HepG2 (cell line): ENCODE results near the gene PCSK5. TPM values are rescaled to one million over a fixed set of nuclear protein-coding genes. Genes with fewer than 3 reads are reported as not detected.

Experiments
- ATAC-seq: fragments of 200-7000 bp; cut with Tn5 transposase; 3 replicates; pipeline ENCODE4 v1.9.1; 2020; ENCODE audit warnings: mild to moderate bottlenecking, moderate library complexity
- BruUV-seq: library from RNA; stranded (reverse); fragments of 400-500 nt; replicated peaks from 2 replicates; lab custom pipeline; 2021; lab: Mats Ljungman, UMichigan
- CTCF ChIA-PET: fragments of 300-600 bp; formaldehyde crosslinking; extraction: SDS; loops from one replicate; lab custom pipeline; 2021; ENCODE audit warnings: low total read pairs, inconsistent platforms, low intra/inter-chr PET ratio; lab: Yijun Ruan, JAX
- POLR2A ChIA-PET: fragments of 350-600 bp; sonication (Branson Sonifier 250); formaldehyde crosslinking; loops from one replicate; lab custom pipeline; 2020; ENCODE audit warnings: antibody characterized with exemption, inconsistent platforms; lab: Yijun Ruan, JAX
- DNase-seq: peaks from one replicate; pipeline ENCODE4 v3.0.0-alpha.2; 2015; ENCODE audit warnings: low spot score
- FAIRE-seq: peaks from 3 replicates; lab custom pipeline; 2011; peaks lifted over from hg19 to GRCh38; lab: Jason Lieb, UNC
- H2AFZ ChIP-seq: one replicate; pipeline ENCODE4 v1.6.1; 2011; ENCODE audit warnings: low read length, inconsistent platforms
- H3K27ac ChIP-seq: fragments of 300-600 bp; 3 replicates; pipeline ENCODE4 v1.8.0; 2011; ENCODE audit warnings: mixed run types, mild to moderate bottlenecking, mixed read lengths, low read length, inconsistent platforms; ENCODE audit not compliant: insufficient read depth; ENCODE audit errors: extremely low read length
- H3K27me3 ChIP-seq, 2 experiments: fragments of 200-600 bp in 1 of 2; 2 replicates in 1 of 2; 3 replicates in 1 of 2; pipeline versions ENCODE4 v1.6.0 to v1.8.0; 2011; ENCODE audit warnings: low read length in 2 of 2, mild to moderate bottlenecking in 2 of 2, moderate library complexity in 2 of 2, inconsistent platforms in 1 of 2; ENCODE audit not compliant: insufficient read depth in 2 of 2, control insufficient read depth in 1 of 2
- H3K36me3 ChIP-seq, 2 experiments: fragments of 200-600 bp in 1 of 2; replicated peaks in 1 of 2; 2 replicates in 1 of 2; 3 replicates in 1 of 2; pipeline versions ENCODE4 v1.5.1 to v1.8.0; 2011; ENCODE audit warnings: low read length in 2 of 2, inconsistent platforms in 1 of 2; ENCODE audit not compliant: insufficient read depth in 2 of 2, control insufficient read depth in 1 of 2
- H3K4me1 ChIP-seq: 2 replicates; pipeline ENCODE4 v1.5.1; 2012; ENCODE audit warnings: low read length, inconsistent platforms; ENCODE audit not compliant: insufficient read depth
- H3K4me2 ChIP-seq: 2 replicates; pipeline ENCODE4 v1.6.0; 2011; ENCODE audit warnings: low read depth, low read length, inconsistent platforms
- H3K4me3 ChIP-seq, 3 experiments: fragments of 200-600 bp in 1 of 3; sonication (generic), shearing (Covaris generic) in 1 of 3; replicated peaks in 1 of 3; 2 replicates each; pipeline ENCODE4 v1.5.1; 2011 to 2016; ENCODE audit warnings: low read length in 3 of 3, inconsistent platforms in 2 of 3, low read depth in 2 of 3, mild to moderate bottlenecking in 2 of 3, control low read depth in 1 of 3, mixed read lengths in 1 of 3; ENCODE audit not compliant: insufficient read depth in 1 of 3
- H3K79me2 ChIP-seq: one replicate; pipeline ENCODE4 v1.6.1; 2011; ENCODE audit warnings: low read length, inconsistent platforms; ENCODE audit not compliant: insufficient read depth
- H3K9ac ChIP-seq: 2 replicates; pipeline ENCODE4 v1.6.0; 2011; ENCODE audit warnings: mild to moderate bottlenecking, low read depth, low read length, inconsistent platforms; ENCODE audit not compliant: insufficient read depth
- H3K9me3 ChIP-seq: 2 replicates; pipeline ENCODE4 v1.5.1; 2012; ENCODE audit warnings: mild to moderate bottlenecking, low read length
- H4K20me1 ChIP-seq: 2 replicates; pipeline ENCODE4 v1.6.0; 2011; ENCODE audit warnings: inconsistent platforms, mild to moderate bottlenecking, low read length, moderate library complexity; ENCODE audit not compliant: insufficient read depth
- ADNP ChIP-seq: sonication (generic); formaldehyde crosslinking; IDR thresholded peaks from 2 replicates; pipeline ENCODE4 v1.4.0; 2020; ENCODE audit warnings: missing genetic modification reagents
- DMAP1 ChIP-seq: IDR thresholded peaks from 2 replicates; pipeline ENCODE4 v1.6.1; 2016
- GABPB1 ChIP-seq: IDR thresholded peaks from 2 replicates; pipeline ENCODE4 v1.6.1; 2016; ENCODE audit warnings: mild to moderate bottlenecking, missing genetic modification reagents, moderate library complexity, missing compliant biosample characterization
- HNRNPH1 ChIP-seq: fragments of 200-400 bp; formaldehyde crosslinking; optimal IDR thresholded peaks from 2 replicates; pipeline ENCODE3; 2017; ENCODE audit warnings: mild to moderate bottlenecking, low read depth, low read length
- KLF12 ChIP-seq: sonication (generic); formaldehyde crosslinking; IDR thresholded peaks from 2 replicates; pipeline ENCODE4 v1.4.0; 2020; ENCODE audit warnings: missing genetic modification reagents, borderline replicate concordance
- MYNN ChIP-seq: sonication (generic); formaldehyde crosslinking; IDR thresholded peaks from 2 replicates; pipeline ENCODE4 v1.4.0; 2020; ENCODE audit warnings: mild to moderate bottlenecking, low read depth, missing genetic modification reagents
- NR2F1 ChIP-seq, 2 experiments: fragments of 450-650 bp in 1 of 2; formaldehyde crosslinking in 1 of 2; IDR thresholded peaks; 2 replicates each; pipeline versions ENCODE4 v1.5.0 to v1.6.1; 2016 to 2020; ENCODE audit warnings: mild to moderate bottlenecking in 1 of 2, missing compliant biosample characterization in 1 of 2, missing genetic modification reagents in 1 of 2, moderate library complexity in 1 of 2
- SRSF9 ChIP-seq: fragments of 200-400 bp; formaldehyde crosslinking; IDR thresholded peaks from 2 replicates; pipeline ENCODE4 v1.6.1; 2018; ENCODE audit warnings: borderline replicate concordance, mild to moderate bottlenecking, low read depth, low read length; ENCODE audit not compliant: insufficient read depth, poor library complexity, severe bottlenecking
- TIGD3 ChIP-seq: sonication (generic); formaldehyde crosslinking; IDR thresholded peaks from 2 replicates; pipeline ENCODE4 v1.5.1; 2020; ENCODE audit warnings: mild to moderate bottlenecking, missing genetic modification reagents, borderline replicate concordance
- TP53 ChIP-seq: sonication (generic); formaldehyde crosslinking; conservative IDR thresholded peaks from 2 replicates; pipeline ENCODE4 v1.4.0; 2020; ENCODE audit warnings: missing genetic modification reagents
- ZNF333 ChIP-seq: sonication (generic); formaldehyde crosslinking; IDR thresholded peaks from 2 replicates; pipeline ENCODE4 v1.4.0; 2020; ENCODE audit warnings: mild to moderate bottlenecking, missing genetic modification reagents, borderline replicate concordance
- ZNF768 ChIP-seq: sonication (generic); formaldehyde crosslinking; IDR thresholded peaks from 2 replicates; pipeline ENCODE4 v1.4.0; 2020; ENCODE audit warnings: missing genetic modification reagents
- WGBS: methylation state at CpG from one replicate; pipeline ENCODE4 v1.1.6; 2017; ENCODE audit warnings: low lambda C conversion rate; 5-methylcytosine and 5-hydroxymethylcytosine counted together
- in situ Hi-C: cut with HindIII; loops from 2 replicates; pipeline ENCODE4 v1.10.0; 2017; ENCODE audit warnings: low pct_unique_long_range_greater_than_20kb; ENCODE audit not compliant: extremely low pct_ligation_motif_present
- intact Hi-C: fragments of 100-400 bp; cut with micrococcal nuclease; formaldehyde crosslinking; loops from one replicate; pipeline ENCODE4 v1.10.0; 2022; ENCODE audit not compliant: unreplicated experiment
- polyA plus RNA-seq, 8 experiments: library from polyadenylated mRNA; depleted of rRNA in 3 of 8; stranded (reverse) in 7 of 8; unstranded in 1 of 8; fragments of >200 nt; fragmentation: Illumina TruSeq in 4 of 8; extraction: Trizol in 4 of 8; gene quantifications; 2 replicates each; pipeline versions ENCODE4 v1.2.1 to v1.2.3, GENCODE V29; 2011 to 2016; ENCODE audit warnings: low read depth in 4 of 8, missing spikeins in 1 of 8, mixed read lengths in 1 of 8; ENCODE audit not compliant: insufficient read depth in 1 of 8
- total RNA-seq, 5 experiments: library from RNA; depleted of rRNA; stranded (reverse); fragments of >200 nt; fragmentation: Illumina TruSeq; extraction: Trizol; gene quantifications; 2 replicates each; pipeline ENCODE4 v1.2.3, GENCODE V29; 2016; ENCODE audit warnings: low read depth in 1 of 5
- TF ChIP-seq, protein P1 (sequence below): sonication (generic); formaldehyde crosslinking; IDR thresholded peaks from 2 replicates; pipeline ENCODE4 v1.4.0; 2020; ENCODE audit warnings: missing genetic modification reagents; ENCODE audit errors: not compliant biosample characterization

Gene PCSK5
- total and polyA plus RNA-seq, 2 of the 13 experiments (the other 11 are each of a cell fraction or from before 2014, with no cell fraction given): 0.55 to 0.66 TPM

GRCh38 chr9:76240578-76240977 lies 350.1 kb downstream of the PCSK5 start:
- intact Hi-C loops: no loop called here
- no peak overlapping the region for H3K27ac ChIP-seq
- TF ChIP-seq ZNF333 (CRISPR knock-in tag) (no peak), ZNF768 (CRISPR knock-in tag) (no peak), NR2F1 (CRISPR knock-in tag; IDR thresholded peaks at IDR 0.05) (no peak), TIGD3 (CRISPR knock-in tag) (no peak)
- TF ChIP-seq, protein P1, sequence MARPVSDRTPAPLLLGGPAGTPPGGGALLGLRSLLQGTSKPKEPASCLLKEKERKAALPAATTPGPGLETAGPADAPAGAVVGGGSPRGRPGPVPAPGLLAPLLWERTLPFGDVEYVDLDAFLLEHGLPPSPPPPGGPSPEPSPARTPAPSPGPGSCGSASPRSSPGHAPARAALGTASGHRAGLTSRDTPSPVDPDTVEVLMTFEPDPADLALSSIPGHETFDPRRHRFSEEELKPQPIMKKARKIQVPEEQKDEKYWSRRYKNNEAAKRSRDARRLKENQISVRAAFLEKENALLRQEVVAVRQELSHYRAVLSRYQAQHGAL: no peak
- no peak overlapping the region for H3K9ac ChIP-seq
- H3K4me3 ChIP-seq: no peak overlapping the region
- FAIRE-seq (no peak), ATAC-seq (no peak), DNase-seq (no peak)
- H2AFZ ChIP-seq: no peak overlapping the region
- no peaks in the 10 kb centered on the region for H3K36me3 ChIP-seq
- H3K4me1 ChIP-seq: no peaks in the 10 kb centered on the region
- in situ Hi-C loops: no loop called here
- H4K20me1 ChIP-seq: no peaks in the 10 kb centered on the region
- H3K79me2 ChIP-seq: no peaks in the 10 kb centered on the region
- CTCF ChIA-PET: no interaction called here
- WGBS: 0% methylated on average over 1 of the region's 1 CpG
- no TSS peak for BruUV-seq
- POLR2A ChIA-PET: no interaction called here
- no peaks in the 10 kb centered on the region for H3K27me3 ChIP-seq
- no peak overlapping the region for H3K4me2 ChIP-seq
- no peaks in the 10 kb centered on the region for H3K9me3 ChIP-seq

- Histone ChIP-seq H3K27ac (no peak overlapping the region), H4K20me1 (no peaks in the 10 kb centered on the region), H3K4me1 (no peaks in the 10 kb centered on the region), H3K4me3 (no peak overlapping the region), H3K4me2 (no peak overlapping the region), H2AFZ (no peak overlapping the region), H3K27me3 (no peaks in the 10 kb centered on the region), H3K79me2 (no peaks in the 10 kb centered on the region), H3K9ac (no peak overlapping the region)
- intact Hi-C loops: no loop called here
- BruUV-seq: no TSS peak
- WGBS: 42% methylated on average over 1 of the region's 1 CpG
- DNase-seq: no peak
- POLR2A ChIA-PET: no interaction called here
- no peak for FAIRE-seq
- no peak for ATAC-seq
- no peak for TF ChIP-seq KLF12 (CRISPR knock-in tag)
- no peak for TF ChIP-seq DMAP1
- no peak for TF ChIP-seq GABPB1 (CRISPR knock-in tag)
- no peak for TF ChIP-seq HNRNPH1
- TF ChIP-seq ADNP (CRISPR knock-in tag): no peak
- TF ChIP-seq SRSF9: no peak
- no peak for TF ChIP-seq MYNN
- TF ChIP-seq TP53 (CRISPR knock-in tag): no peak
- TF ChIP-seq, all 625 proteins: peak for 0
- no peaks in the 10 kb centered on the region for H3K36me3 ChIP-seq
- CTCF ChIA-PET: no interaction called here
- H3K9me3 ChIP-seq: no peaks in the 10 kb centered on the region
- in situ Hi-C loops: no loop called here
Measured at GRCh38 chr9:76245518-76245917, 355.0 kb downstream of the PCSK5 start.
